HG02885 (cell line): ENCODE data around the gene LINC01488.

Source experiments
- ATAC-seq: cut with Tn5 transposase; IDR thresholded peaks from one replicate; pipeline ENCODE4 v1.9.1; 2021; ENCODE audit warnings: mild to moderate bottlenecking; ENCODE audit not compliant: unreplicated experiment, poor library complexity

LINC01488 gene

GRCh38 chr11:69475141-69475865 is 6.2 kb upstream of the LINC01488 start:
- ATAC-seq, result no peak

DNA sequence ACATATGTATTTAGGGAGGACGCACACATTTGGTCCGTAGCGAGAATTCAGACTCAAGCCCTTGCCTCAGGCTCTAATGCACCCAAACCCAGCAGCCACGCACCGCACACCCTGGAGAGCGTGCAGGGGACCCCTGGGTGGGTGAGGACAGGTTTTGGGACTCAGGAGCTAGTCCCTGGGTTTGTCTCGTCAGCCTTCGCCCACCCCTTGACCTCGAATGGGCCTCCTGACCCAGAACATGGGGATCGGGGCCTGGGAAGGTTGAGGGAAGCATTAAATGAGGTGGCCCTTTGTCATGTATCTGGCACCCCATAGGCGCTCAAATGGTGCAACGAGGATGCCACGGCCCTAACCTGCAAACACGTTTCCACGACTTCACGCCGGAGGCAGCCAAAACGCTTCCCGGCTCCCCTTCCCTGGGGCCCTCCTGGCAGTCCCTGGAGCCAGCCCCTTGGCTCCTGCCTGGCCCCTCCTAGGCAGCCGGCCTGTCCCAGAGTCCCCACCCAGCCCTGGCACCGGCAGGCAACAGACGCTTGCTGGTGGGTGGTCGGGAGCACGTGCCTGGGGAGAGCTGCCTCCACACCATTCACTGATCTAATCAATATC is 5.5 kb upstream of the LINC01488 start:
- no peak for ATAC-seq

- ATAC-seq, result no peak
Observed at GRCh38 chr11:69476509-69476961, 4.9 kb upstream of the LINC01488 start.

GRCh38 chr11:69477086-69477485 is 4.4 kb upstream of the LINC01488 start:
- ATAC-seq, result no peak

- ATAC-seq, result no peak
Observed at GRCh38 chr11:69479591-69480271, 1.7 kb upstream of the LINC01488 start.

DNA sequence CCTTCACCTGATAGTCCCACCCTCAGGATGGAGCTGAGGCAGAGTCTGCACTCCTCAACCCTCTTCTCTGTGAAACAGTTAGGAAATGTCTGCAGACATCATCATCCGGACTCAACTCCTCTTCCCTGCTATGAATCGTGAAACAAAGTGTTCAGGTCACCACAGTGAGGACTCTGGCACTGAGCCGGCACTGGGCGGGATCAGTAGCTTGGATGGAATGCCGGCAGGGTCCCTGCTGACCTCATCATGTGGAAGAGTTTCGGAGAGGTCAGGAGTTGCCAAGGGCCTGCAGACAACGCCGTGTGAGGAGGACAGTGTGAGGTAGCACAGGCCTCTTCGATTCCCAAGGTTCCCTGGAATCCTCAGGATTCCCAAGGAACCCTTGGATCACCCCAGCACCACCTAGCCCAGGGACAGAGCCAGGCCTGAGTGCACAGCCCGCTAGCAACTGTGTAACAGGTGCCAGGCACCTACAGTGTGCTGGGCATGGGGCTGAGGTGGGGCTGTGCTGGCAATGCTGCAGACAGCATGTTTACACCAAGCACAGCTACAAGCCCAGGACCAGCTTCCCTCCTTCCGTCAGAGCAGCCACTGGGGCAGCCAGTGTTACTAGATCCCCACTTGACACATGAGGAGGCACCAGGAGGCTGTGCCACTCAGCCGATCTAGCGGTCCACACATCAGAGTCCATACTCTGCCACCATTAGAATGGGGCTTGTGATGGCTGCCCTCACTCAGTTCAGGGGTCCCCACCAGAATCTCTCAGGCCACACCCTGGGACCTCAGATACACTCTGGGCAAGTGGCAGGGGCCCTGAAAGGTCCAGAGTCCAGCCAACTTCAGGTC is 693 bp upstream of the LINC01488 start:
- no peak for ATAC-seq

DNA sequence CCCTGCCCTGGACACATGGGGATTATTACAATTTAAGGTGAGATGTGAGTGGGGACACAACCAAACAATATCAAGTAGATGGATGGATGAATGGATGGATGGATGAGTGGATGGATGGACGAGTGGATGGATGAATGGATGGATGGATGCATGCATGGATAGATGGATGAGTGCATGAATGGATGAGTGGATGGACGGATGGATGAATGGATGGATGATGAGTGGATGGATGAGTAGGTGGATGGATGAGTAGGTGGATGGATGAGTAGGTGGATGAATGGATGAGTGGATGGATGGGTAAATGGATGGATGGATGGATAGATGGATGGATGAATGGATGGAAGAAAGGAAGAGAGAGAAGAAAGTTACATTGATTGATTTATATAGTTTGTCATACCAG is 859 bp downstream of the LINC01488 start:
- ATAC-seq, result no peak

GRCh38 chr11:69483170-69483569 is 1.7 kb downstream of the LINC01488 start:
- ATAC-seq, result no peak

GRCh38 chr11:69483691-69484426 is 2.4 kb downstream of the LINC01488 start:
- no peak for ATAC-seq

- no peak for ATAC-seq
Observed at GRCh38 chr11:69484427-69485259, 3.2 kb downstream of the LINC01488 start.

DNA sequence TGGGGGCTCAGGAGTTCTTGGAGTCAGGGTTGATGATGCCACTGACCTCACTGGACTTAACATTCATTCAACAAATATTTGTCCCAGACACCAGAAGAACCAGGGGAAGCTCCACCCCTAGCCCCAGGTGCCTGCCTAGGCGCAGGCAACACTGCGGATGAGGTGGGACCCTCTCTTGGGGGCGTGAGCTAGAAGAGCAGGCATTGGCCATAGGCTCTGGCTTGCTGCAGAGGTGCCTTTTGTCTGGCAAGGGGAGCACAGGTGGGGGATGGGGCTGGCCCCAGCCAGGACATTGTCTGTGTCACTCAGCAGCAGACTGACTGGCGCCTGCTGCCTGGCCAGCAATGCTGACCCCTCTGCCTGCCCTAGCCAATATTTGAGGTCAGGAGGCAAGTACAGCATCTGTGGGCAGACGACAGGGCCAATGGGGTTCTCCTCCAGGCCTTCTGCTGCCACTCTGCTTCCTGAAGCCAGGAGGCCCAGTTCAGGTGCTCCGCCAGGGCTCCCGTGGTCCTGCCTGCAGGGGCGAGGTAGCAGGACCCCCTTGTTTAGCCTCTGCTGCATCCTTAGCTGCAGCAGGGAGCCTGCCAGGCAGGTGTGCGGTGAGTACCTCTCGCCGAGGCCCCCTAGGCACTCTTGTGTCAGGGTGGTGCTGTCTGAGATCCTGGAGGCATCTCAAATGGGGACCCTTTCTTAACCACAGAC is 4.0 kb downstream of the LINC01488 start:
- no peak for ATAC-seq

DNA sequence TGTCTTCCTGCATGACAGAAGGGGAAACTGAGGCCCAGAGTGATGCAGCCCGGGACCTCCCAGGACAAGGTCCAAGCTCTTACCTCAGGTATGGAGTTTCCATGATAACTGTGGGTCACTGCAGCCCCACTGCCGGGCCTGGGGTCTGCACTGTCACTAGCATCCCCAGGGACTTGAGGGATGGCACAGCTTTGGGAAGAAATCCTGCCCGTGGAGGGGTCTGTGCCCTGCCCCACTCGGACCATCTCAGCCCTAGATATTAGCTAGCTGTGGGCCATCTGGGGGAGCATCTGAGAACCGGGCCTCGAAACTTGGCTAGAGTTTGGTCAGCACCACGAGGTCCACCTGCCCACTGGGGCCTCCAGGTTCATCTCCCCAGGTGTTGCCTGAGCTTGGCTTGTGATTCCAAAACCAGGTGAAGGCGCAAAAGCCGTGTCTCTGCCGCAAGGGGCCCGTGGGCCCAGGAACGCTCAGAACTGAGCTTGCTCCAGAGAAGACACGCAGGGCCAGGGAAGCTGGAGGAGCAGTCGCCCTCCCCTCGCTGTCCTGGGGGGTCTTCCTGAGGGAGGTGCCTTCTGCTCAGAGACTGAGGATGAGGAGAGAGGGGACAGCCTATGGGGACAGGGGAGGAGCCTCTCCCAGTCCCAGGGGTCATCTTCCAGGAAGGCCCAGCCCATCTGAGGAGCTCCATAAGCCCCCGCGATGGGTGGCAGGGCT is 4.8 kb downstream of the LINC01488 start:
- no peak for ATAC-seq

GRCh38 chr11:69486773-69487291 is 5.4 kb downstream of the LINC01488 start:
- ATAC-seq, result no peak

DNA sequence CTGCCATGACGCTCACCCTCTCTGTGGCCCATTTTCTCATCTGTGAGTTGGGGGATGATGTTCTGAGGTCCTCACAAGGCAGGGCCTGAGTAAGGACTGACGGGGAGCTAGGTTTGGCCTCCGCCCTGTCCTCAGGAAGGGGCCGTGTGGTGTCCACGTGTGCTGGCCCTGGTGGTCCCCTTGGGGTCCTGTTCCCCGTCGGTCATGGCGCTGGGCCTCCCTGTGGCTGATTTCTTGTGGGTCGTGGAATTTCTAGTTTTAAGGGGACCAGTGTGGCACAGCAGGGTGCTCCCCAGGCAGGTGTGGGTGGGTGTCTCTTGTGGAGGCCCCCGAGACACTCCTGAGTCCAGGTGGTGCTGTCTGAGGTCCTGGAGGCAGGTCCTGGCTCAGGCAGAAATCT is 5.9 kb downstream of the LINC01488 start:
- no peak for ATAC-seq

DNA sequence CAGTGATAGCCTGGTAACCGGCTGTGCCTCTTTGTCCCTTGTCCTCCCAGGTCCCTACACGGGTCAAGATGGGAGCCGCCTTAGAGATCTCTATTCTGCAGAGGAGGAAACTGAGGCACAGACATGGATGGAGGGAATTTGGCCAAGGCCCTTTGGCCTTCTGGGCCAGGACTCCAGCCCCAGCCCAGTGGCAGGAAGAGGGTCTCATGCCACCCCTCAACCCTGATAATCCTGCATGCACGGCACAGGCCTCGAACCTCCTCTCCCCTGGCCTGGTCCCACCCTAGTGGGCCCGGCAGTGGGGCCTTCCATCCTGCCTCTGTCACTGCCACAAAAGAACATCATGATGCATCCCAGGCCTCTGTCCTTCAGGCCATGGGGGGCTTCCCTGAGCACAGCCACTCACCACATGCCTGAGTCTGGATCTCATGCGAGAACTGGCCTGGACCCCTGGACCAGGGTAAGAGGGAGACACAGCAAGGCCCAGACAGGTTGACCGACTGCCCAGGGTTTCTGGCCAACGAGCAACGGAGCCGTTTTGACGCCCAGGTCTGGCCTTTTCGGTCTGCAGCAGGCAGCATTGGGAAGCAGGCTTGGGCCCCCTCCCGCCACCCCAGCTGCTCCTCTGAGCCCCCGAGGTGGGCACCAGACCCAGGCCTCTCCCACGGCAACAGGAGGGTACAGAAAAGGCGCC is 6.5 kb downstream of the LINC01488 start:
- ATAC-seq, result no peak

GRCh38 chr11:69488543-69488940 is 7.1 kb downstream of the LINC01488 start:
- ATAC-seq, result no peak
